Uterus (tissue), 2 donors: ENCODE data around the gene ADCY3.

Source experiments
- CTCF ChIP-seq, 4 experiments: fragments of 200-600 bp in 2 of 4; fragments of 450-650 bp in 2 of 4; sonication (generic) in 2 of 4; IDR thresholded peaks; one replicate each; pipeline ENCODE4 v1.5.1; 2016 to 2019; ENCODE audit warnings: antibody characterized with exemption in 4 of 4, mild to moderate bottlenecking in 2 of 4, moderate library complexity in 1 of 4
- POLR2A ChIP-seq, 2 donors: fragments of 450-650 bp; IDR thresholded peaks; one replicate each; pipeline ENCODE4 v1.6.1; 2016; ENCODE audit warnings: antibody characterized with exemption in 2 of 2, mild to moderate bottlenecking in 1 of 2, moderate library complexity in 1 of 2

GRCh38 chr2:24816404-24816803, 103.6 kb downstream of the ADCY3 start:
- TF ChIP-seq CTCF (IDR thresholded peaks at IDR 0.05) = no peak
- no peak for TF ChIP-seq POLR2A (IDR thresholded peaks at IDR 0.05)
